AG04450 (cell line): Measurements from ENCODE around the gene NTN4. TPM values are rescaled to one million over a fixed set of nuclear protein-coding genes. Genes with fewer than 3 reads are reported as not detected.

Experiments used
- CTCF ChIA-PET: fragments of 300-600, 350-600 bp; formaldehyde crosslinking; extraction: SDS; loops from one replicate; lab custom pipeline; 2022; ENCODE audit warnings: antibody characterized with exemption, inconsistent platforms; lab: Charles Lee
- POLR2A ChIA-PET: fragments of 350-600 bp; formaldehyde crosslinking; extraction: SDS; loops from one replicate; lab custom pipeline; 2021; ENCODE audit warnings: antibody characterized with exemption, inconsistent platforms; lab: Yijun Ruan, JAX
- DNase-seq: peaks from one replicate; pipeline ENCODE4 v3.0.0-alpha.2; 2011; ENCODE audit warnings: low read depth, low spot score
- H3K27ac ChIP-seq: one replicate; pipeline ENCODE4 v1.5.1; 2012; ENCODE audit warnings: low read depth, low read length, control low read depth
- H3K27me3 ChIP-seq: one replicate; pipeline ENCODE4 v1.6.0; 2012; ENCODE audit warnings: low read length; ENCODE audit not compliant: control insufficient read depth, insufficient read depth
- H3K4me3 ChIP-seq: 2 replicates; pipeline ENCODE4 v1.5.1; 2011; ENCODE audit warnings: mild to moderate bottlenecking, low read depth, low read length, control low read depth
- H3K9me3 ChIP-seq: 2 replicates; pipeline ENCODE4 v1.5.1; 2012; ENCODE audit warnings: low read length; ENCODE audit not compliant: control insufficient read depth, insufficient read depth
- polyA plus RNA-seq: library from polyadenylated mRNA; depleted of rRNA; stranded (reverse); fragments of >200 nt; gene quantifications from 2 replicates; pipeline ENCODE4 v1.2.3, GENCODE V29; 2011
- TF ChIP-seq, protein P1 (sequence below): IDR thresholded peaks from 2 replicates; pipeline ENCODE4 v1.5.1; 2011; ENCODE audit warnings: low read depth, low read length, control low read depth, inconsistent platforms

Gene NTN4
- polyA plus RNA-seq, 1 experiment: 132 TPM

GRCh38 chr12:95615749-95616148 lies 174.8 kb downstream of the NTN4 start:
- Histone ChIP-seq H3K9me3 (no peaks in the 10 kb centered on the region), H3K27me3 (no peaks in the 10 kb centered on the region), H3K4me3 (no peak overlapping the region), H3K27ac (no peak overlapping the region)
- no peak for DNase-seq
- POLR2A ChIA-PET: no interaction called here
- TF ChIP-seq, protein P1, sequence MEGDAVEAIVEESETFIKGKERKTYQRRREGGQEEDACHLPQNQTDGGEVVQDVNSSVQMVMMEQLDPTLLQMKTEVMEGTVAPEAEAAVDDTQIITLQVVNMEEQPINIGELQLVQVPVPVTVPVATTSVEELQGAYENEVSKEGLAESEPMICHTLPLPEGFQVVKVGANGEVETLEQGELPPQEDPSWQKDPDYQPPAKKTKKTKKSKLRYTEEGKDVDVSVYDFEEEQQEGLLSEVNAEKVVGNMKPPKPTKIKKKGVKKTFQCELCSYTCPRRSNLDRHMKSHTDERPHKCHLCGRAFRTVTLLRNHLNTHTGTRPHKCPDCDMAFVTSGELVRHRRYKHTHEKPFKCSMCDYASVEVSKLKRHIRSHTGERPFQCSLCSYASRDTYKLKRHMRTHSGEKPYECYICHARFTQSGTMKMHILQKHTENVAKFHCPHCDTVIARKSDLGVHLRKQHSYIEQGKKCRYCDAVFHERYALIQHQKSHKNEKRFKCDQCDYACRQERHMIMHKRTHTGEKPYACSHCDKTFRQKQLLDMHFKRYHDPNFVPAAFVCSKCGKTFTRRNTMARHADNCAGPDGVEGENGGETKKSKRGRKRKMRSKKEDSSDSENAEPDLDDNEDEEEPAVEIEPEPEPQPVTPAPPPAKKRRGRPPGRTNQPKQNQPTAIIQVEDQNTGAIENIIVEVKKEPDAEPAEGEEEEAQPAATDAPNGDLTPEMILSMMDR: no peak
- CTCF ChIA-PET: interaction anchor here (1.1 to 1.7 kb wide), 2 partner anchors 12 to 133 kb away, joined by 3 to 4 read pairs; no protein-coding TSS in a partner anchor

DNA sequence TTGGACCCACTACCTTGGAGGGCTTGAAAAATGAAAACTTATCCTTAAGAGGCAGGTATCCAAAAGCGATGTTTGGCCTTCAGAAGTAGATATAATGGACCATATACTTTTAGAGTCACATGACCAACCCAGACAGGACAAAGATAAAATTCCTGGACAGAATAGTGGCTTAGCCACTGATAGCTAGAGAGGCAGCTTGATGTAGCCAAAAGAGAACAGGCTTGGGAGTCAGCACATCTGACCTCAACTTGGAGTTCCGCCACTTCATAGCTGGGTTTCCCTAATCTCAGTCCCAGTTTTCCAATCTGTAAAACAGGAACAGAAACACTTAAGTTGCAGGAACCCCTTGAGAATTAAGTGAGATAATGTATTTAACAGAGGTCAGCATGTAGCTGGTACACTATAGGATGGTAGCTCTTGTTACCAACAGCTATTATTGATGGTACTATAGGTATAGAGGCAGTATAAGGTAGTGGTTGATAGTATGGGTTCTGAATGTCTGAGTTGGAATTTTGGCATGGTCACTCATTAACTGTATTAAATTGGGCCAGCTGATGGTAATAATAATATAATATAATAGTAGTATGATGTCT lies 176.1 kb downstream of the NTN4 start:
- ChIA-PET CTCF (interaction anchor here (0.6 to 1.7 kb wide), 4 partner anchors 10 to 1067 kb away, joined by 3 to 4 read pairs (median 4); no protein-coding TSS in a partner anchor), POLR2A (no interaction called here)
- no peak overlapping the region for H3K4me3 ChIP-seq
- DNase-seq: no peak
- no peaks in the 10 kb centered on the region for H3K9me3 ChIP-seq
- TF ChIP-seq, protein P1: no peak
- no peak overlapping the region for H3K27ac ChIP-seq
- H3K27me3 ChIP-seq: no peaks in the 10 kb centered on the region

- no peak for DNase-seq
- no peaks in the 10 kb centered on the region for H3K27me3 ChIP-seq
- H3K27ac ChIP-seq: no peak overlapping the region
- no peak overlapping the region for H3K4me3 ChIP-seq
- H3K9me3 ChIP-seq: no peaks in the 10 kb centered on the region
- TF ChIP-seq, protein P1: no peak
- CTCF ChIA-PET: interaction anchor here (1.0 kb wide), 1 partner anchor 10 kb away, joined by 3 read pairs; no protein-coding TSS in a partner anchor
- POLR2A ChIA-PET: no interaction called here
These were observed 177.5 kb downstream of the NTN4 start for GRCh38 chr12:95613021-95613420.

DNA sequence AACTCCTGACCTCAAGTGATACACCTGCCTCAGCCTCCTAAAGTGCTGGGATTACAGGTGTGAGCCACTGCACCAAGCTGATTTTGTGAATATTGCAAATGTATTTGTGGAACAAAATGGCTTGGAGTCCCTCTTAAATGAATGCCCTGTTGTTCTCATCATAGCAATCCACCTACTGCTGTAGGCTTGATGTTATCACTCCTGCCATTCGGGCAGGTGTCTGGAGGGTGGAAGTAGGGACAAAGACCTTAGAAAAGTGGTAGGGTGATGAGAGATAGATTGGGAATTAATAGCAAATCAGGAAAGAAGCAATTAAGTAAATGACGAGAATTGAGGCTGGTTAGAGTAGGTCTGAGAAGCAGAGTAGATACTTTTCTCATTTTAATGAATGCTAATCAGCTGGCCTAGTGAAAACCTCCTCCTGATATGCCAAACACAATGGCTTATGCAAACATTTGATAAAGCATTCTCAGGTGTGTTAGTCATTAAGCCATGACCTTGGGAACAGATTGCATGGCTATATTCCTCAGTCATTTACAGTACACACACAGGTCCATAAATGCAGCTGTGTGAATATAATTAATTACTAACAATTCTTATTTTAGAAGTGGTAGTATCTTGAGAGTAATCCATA lies 178.8 kb downstream of the NTN4 start:
- Histone ChIP-seq H3K27ac (no peak overlapping the region), H3K4me3 (no peak overlapping the region), H3K9me3 (no peaks in the 10 kb centered on the region), H3K27me3 (no peaks in the 10 kb centered on the region)
- CTCF ChIA-PET: interaction anchor here (2.2 kb wide), 1 partner anchor 11 kb away, joined by 6 read pairs; no protein-coding TSS in a partner anchor
- TF ChIP-seq, protein P1: no peak
- POLR2A ChIA-PET: no interaction called here
- no peak for DNase-seq
